Stimulated activated CD4-positive, alpha-beta T cell treated with anti-CD3 and anti-CD28 coated beads, Interleukin-4, amount 100 ng/mL, for 24 hours (primary cell): ENCODE data around the gene STRIP2.
"Not testable (repeated sequence)": the region's sequence is repeated elsewhere in the genome, so short reads cannot be mapped to it uniquely, and the experiment has no call there.

Source experiments
- DNase-seq: peaks from one replicate; pipeline ENCODE4 v3.0.0-alpha.2; 2020

Gene STRIP2

GRCh38 chr7:129433847-129434674, at the start of gene STRIP2:
TSS of gene STRIP2 (plus strand) at chr7:129434432. CDS start at chr7:129434473, 41 bp downstream.
- DNase-seq: peak; percentile 93

- no peak for DNase-seq
Observed at GRCh38 chr7:129385116-129385515, 49.1 kb upstream of the STRIP2 start.

- DNase-seq: no peak
Observed at GRCh38 chr7:129385598-129385997, 48.6 kb upstream of the STRIP2 start.

GRCh38 chr7:129386506-129386905, 47.7 kb upstream of the STRIP2 start:
- DNase-seq: no peak

- no peak for DNase-seq
Observed at GRCh38 chr7:129387537-129387936, 46.7 kb upstream of the STRIP2 start.

GRCh38 chr7:129388333-129389098, 45.7 kb upstream of the STRIP2 start:
- DNase-seq: no peak

GRCh38 chr7:129389829-129390228, 44.4 kb upstream of the STRIP2 start:
- DNase-seq: no peak

- no peak for DNase-seq
Observed at GRCh38 chr7:129390314-129390713, 43.9 kb upstream of the STRIP2 start.

- no peak for DNase-seq
Observed at GRCh38 chr7:129391546-129392171, 42.6 kb upstream of the STRIP2 start.

- DNase-seq: no peak
Observed at GRCh38 chr7:129393255-129393654, 41.0 kb upstream of the STRIP2 start.

GRCh38 chr7:129394101-129394500, 40.1 kb upstream of the STRIP2 start:
- DNase-seq: no peak

- DNase-seq: no peak
Observed at GRCh38 chr7:129394982-129395914, 39.0 kb upstream of the STRIP2 start.

- DNase-seq: no peak
Observed at GRCh38 chr7:129401228-129401966, 32.8 kb upstream of the STRIP2 start.

- peak; percentile 22 for DNase-seq
Observed at GRCh38 chr7:129401967-129402860, 32.0 kb upstream of the STRIP2 start.

- DNase-seq: no peak
Observed at GRCh38 chr7:129405527-129405926, 28.7 kb upstream of the STRIP2 start.

GRCh38 chr7:129410238-129410637, 24.0 kb upstream of the STRIP2 start:
- not testable (repeated sequence) for DNase-seq

GRCh38 chr7:129412501-129412900, 21.7 kb upstream of the STRIP2 start:
- no peak for DNase-seq

GRCh38 chr7:129417073-129417472, 17.2 kb upstream of the STRIP2 start:
- no peak for DNase-seq

- DNase-seq: no peak
Observed at GRCh38 chr7:129421717-129422250, 12.4 kb upstream of the STRIP2 start.

GRCh38 chr7:129422727-129423126, 11.5 kb upstream of the STRIP2 start:
- no peak for DNase-seq
